A673 (cell line): Measurements from ENCODE around the gene PPP2R1A.

Source experiments
- CTCF ChIP-seq: fragments of 300-800, 200-600 bp; sonication (generic); conservative IDR thresholded peaks from 2 replicates; pipeline ENCODE4 v1.5.1; 2017; ENCODE audit warnings: low read depth, mild to moderate bottlenecking, antibody characterized with exemption, low read length, moderate library complexity, mixed read lengths
- EZH2 ChIP-seq: fragments of 200-600 bp; sonication (generic); IDR thresholded peaks from 2 replicates; pipeline ENCODE4 v1.6.1; 2017; ENCODE audit warnings: borderline replicate concordance, low read depth, mild to moderate bottlenecking, mixed read lengths, antibody characterized with exemption, low read length; ENCODE audit not compliant: poor library complexity, severe bottlenecking

DNA sequence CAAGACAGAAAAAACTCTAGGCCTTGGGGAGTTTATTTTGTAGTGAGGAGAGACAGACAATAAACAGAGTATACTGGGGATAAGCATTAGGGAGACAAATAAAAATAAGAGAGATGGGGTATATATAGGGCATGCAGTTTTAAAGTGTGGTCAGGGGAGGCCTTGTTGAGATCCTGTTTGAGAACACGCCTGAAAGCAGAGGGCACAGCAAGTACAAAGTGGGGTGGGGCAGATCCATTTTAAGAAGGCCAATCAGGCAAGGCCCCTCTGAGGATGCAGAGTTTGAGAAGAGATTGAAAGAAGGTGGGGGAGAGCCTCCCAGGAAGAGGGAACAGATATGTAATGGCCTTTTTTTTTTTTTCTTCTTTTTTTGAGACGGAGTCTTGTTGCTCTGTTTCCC is 2.1 kb downstream of the PPP2R1A start:
- TF ChIP-seq EZH2 = no peak
- no peak for TF ChIP-seq CTCF
